ENCODE measurements around the gene ARSA. TPM values are rescaled to one million over a fixed set of nuclear protein-coding genes. Genes with fewer than 3 reads are reported as not detected.
"Not testable (repeated sequence)": the region's sequence is repeated elsewhere in the genome, so short reads cannot be mapped to it uniquely, and the experiment has no call there.

Gene ARSA
- total RNA-seq, 1 experiment from 2014 or later = 40.2 TPM

DNA sequence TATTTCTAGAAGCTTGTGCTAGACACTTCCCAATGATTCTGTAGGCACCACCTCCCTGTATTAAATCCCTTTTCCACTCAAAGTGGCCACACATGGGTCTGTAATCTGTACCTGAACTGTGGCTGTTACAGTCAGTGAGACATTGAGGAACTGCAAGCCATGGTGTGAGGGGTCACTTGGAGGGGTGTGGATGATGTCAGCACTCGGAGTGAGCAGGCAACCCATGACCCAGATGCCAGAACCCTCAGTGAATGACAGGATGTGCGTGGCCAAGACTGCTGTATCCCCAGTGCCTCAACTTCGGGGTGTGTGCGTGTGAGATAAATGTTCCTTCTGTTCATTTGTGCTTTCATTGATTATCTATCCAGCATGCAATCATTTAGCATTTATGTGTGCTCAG is 30.0 kb upstream of the ARSA start:
- intact Hi-C loops (cut with micrococcal nuclease; ENCODE audit: unreplicated experiment) = no loop called here
- no peak overlapping the region for H3K27ac Mint-ChIP-seq (ENCODE audit: unreplicated experiment)
- H3K27me3 Mint-ChIP-seq (ENCODE audit: unreplicated experiment) = peaks cover 49% of the 10 kb centered on the region
- CTCF ChIA-PET = no interaction called here
- no peak for TF ChIP-seq CTCF (IDR thresholded peaks at IDR 0.05; ENCODE audit: unreplicated experiment)
- H3K4me1 Mint-ChIP-seq (ENCODE audit: low read depth, unreplicated experiment) = peaks cover 9% of the 10 kb centered on the region
- DNase-seq = no peak
- no peaks in the 10 kb centered on the region for H3K36me3 Mint-ChIP-seq (ENCODE audit: insufficient read depth, unreplicated experiment)
- H3K4me3 Mint-ChIP-seq (ENCODE audit: low read depth, unreplicated experiment) = no peak overlapping the region
- no TSS peak for BruUV-seq (replicated peaks)
- H3K9me3 Mint-ChIP-seq (ENCODE audit: low read depth, unreplicated experiment) = no peaks in the 10 kb centered on the region

GRCh38 chr22:50656122-50657070 is 28.4 kb upstream of the ARSA start:
- Mint-ChIP-seq H3K27ac (ENCODE audit: unreplicated experiment) (no peak overlapping the region), H3K27me3 (ENCODE audit: unreplicated experiment) (peaks cover 51% of the 10 kb centered on the region), H3K9me3 (ENCODE audit: low read depth, unreplicated experiment) (no peaks in the 10 kb centered on the region), H3K4me1 (ENCODE audit: low read depth, unreplicated experiment) (peaks cover 9% of the 10 kb centered on the region), H3K4me3 (ENCODE audit: low read depth, unreplicated experiment) (no peak overlapping the region), H3K36me3 (ENCODE audit: insufficient read depth, unreplicated experiment) (no peaks in the 10 kb centered on the region)
- no TSS peak for BruUV-seq (replicated peaks)
- intact Hi-C loops (cut with micrococcal nuclease; ENCODE audit: unreplicated experiment) = no loop called here
- TF ChIP-seq CTCF (IDR thresholded peaks at IDR 0.05; ENCODE audit: unreplicated experiment) = no peak
- CTCF ChIA-PET = interaction anchor here (0.6 kb wide), 1 partner anchor 230 kb away, joined by 6 read pairs; no protein-coding TSS in a partner anchor
- DNase-seq = no peak

DNA sequence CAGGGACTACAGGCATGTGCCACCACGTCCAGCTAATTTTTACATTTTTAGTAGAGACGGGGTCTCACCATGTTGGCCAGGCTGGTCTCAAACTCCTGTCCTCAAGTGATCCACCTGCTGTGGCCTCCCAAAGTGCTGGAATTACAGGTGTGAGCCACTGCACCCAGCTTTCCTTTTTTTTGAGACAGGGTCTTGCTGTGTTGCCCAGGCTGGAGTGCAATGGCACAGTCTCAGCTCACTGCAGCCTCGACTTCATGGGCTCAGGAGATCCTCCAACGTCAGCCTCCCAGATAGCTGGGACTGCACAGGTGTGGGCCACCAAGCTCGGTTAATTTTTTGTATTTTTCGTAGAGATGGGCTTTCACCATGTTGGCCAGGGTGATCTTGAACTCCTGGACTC is 26.7 kb upstream of the ARSA start:
- BruUV-seq (replicated peaks); H3K27ac Mint-ChIP-seq (ENCODE audit: unreplicated experiment); H3K4me3 Mint-ChIP-seq (ENCODE audit: low read depth, unreplicated experiment); H3K36me3 Mint-ChIP-seq (ENCODE audit: insufficient read depth, unreplicated experiment); DNase-seq; H3K4me1 Mint-ChIP-seq (ENCODE audit: low read depth, unreplicated experiment); intact Hi-C loops (cut with micrococcal nuclease; ENCODE audit: unreplicated experiment); CTCF ChIA-PET; H3K9me3 Mint-ChIP-seq (ENCODE audit: low read depth, unreplicated experiment): not testable (repeated sequence)
- H3K27me3 Mint-ChIP-seq (ENCODE audit: unreplicated experiment) = peaks cover 43% of the 10 kb centered on the region

DNA sequence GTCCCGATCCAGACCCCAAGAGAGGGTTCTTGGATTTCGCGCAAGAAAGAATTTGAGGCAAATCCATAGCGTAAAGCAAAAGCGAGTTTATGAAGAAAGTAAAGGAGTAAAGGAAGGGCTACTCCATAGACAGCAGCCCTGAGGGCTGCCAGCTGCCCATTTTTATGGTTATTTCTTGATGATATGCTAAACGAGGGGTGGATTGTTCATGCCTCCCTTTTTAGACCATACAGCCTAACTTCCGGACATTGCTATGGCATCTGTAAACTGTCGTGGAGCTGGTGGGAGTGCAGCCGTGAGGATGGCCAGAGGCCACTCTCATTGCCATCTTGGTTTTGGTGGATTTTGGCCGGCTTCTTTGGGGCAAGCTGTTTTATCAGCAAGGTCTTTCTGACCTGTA is 25.3 kb upstream of the ARSA start:
- CTCF ChIA-PET = no interaction called here
- DNase-seq = no peak
- H3K36me3 Mint-ChIP-seq (ENCODE audit: insufficient read depth, unreplicated experiment) = no peaks in the 10 kb centered on the region
- H3K27ac Mint-ChIP-seq (ENCODE audit: unreplicated experiment) = no peak overlapping the region
- BruUV-seq (replicated peaks) = no TSS peak
- peaks cover 2% of the 10 kb centered on the region for H3K9me3 Mint-ChIP-seq (ENCODE audit: low read depth, unreplicated experiment)
- intact Hi-C loops (cut with micrococcal nuclease; ENCODE audit: unreplicated experiment) = no loop called here
- no peak for TF ChIP-seq CTCF (IDR thresholded peaks at IDR 0.05; ENCODE audit: unreplicated experiment)
- H3K27me3 Mint-ChIP-seq (ENCODE audit: unreplicated experiment) = peaks cover 43% of the 10 kb centered on the region
- no peak overlapping the region for H3K4me3 Mint-ChIP-seq (ENCODE audit: low read depth, unreplicated experiment)
- H3K4me1 Mint-ChIP-seq (ENCODE audit: low read depth, unreplicated experiment) = peaks cover 9% of the 10 kb centered on the region

DNA sequence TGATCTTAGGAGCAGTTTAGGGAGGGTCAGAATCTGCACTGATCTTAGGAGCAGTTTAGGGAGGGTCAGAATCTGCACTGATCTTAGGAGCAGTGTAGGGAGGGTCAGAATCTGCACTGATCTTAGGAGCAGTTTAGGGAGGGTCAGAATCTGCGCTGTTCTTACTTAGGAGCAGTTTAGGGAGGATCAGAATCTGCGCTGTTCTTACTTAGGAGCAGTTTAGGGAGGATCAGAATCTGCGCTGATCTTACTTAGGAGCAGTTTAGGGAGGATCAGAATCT is 15.8 kb upstream of the ARSA start:
- intact Hi-C loops (cut with micrococcal nuclease; ENCODE audit: unreplicated experiment); H3K9me3 Mint-ChIP-seq (ENCODE audit: low read depth, unreplicated experiment): not testable (repeated sequence)
- H3K27me3 Mint-ChIP-seq (ENCODE audit: unreplicated experiment) = peaks cover 15% of the 10 kb centered on the region

GRCh38 chr22:50643021-50643820 is 15.3 kb upstream of the ARSA start:
- H3K27ac Mint-ChIP-seq (ENCODE audit: unreplicated experiment); H3K9me3 Mint-ChIP-seq (ENCODE audit: low read depth, unreplicated experiment); DNase-seq; H3K4me3 Mint-ChIP-seq (ENCODE audit: low read depth, unreplicated experiment); intact Hi-C loops (cut with micrococcal nuclease; ENCODE audit: unreplicated experiment); H3K36me3 Mint-ChIP-seq (ENCODE audit: insufficient read depth, unreplicated experiment); H3K4me1 Mint-ChIP-seq (ENCODE audit: low read depth, unreplicated experiment); BruUV-seq (replicated peaks): not testable (repeated sequence)
- H3K27me3 Mint-ChIP-seq (ENCODE audit: unreplicated experiment) = peaks cover 18% of the 10 kb centered on the region
- CTCF ChIA-PET = interaction anchor here (0.6 kb wide), 2 partner anchors 124 to 126 kb away, joined by 4 to 5 read pairs; no protein-coding TSS in a partner anchor

More for the DNA sequence above, 15.8 kb upstream of the ARSA start:
- H3K4me1 Mint-ChIP-seq (ENCODE audit: low read depth, unreplicated experiment); H3K27ac Mint-ChIP-seq (ENCODE audit: unreplicated experiment); H3K4me3 Mint-ChIP-seq (ENCODE audit: low read depth, unreplicated experiment); DNase-seq; H3K36me3 Mint-ChIP-seq (ENCODE audit: insufficient read depth, unreplicated experiment); BruUV-seq (replicated peaks): not testable (repeated sequence)
- CTCF ChIA-PET = interaction anchor here (0.6 kb wide), 1 partner anchor 103 kb away, joined by 5 read pairs; no protein-coding TSS in a partner anchor
